HG02763 (cell line): ENCODE data around the gene PKIG.

Experiments used
- ATAC-seq: cut with Tn5 transposase; IDR thresholded peaks from one replicate; pipeline ENCODE4 v1.9.1; 2021; ENCODE audit warnings: mild to moderate bottlenecking, moderate library complexity; ENCODE audit not compliant: unreplicated experiment

Gene PKIG

DNA sequence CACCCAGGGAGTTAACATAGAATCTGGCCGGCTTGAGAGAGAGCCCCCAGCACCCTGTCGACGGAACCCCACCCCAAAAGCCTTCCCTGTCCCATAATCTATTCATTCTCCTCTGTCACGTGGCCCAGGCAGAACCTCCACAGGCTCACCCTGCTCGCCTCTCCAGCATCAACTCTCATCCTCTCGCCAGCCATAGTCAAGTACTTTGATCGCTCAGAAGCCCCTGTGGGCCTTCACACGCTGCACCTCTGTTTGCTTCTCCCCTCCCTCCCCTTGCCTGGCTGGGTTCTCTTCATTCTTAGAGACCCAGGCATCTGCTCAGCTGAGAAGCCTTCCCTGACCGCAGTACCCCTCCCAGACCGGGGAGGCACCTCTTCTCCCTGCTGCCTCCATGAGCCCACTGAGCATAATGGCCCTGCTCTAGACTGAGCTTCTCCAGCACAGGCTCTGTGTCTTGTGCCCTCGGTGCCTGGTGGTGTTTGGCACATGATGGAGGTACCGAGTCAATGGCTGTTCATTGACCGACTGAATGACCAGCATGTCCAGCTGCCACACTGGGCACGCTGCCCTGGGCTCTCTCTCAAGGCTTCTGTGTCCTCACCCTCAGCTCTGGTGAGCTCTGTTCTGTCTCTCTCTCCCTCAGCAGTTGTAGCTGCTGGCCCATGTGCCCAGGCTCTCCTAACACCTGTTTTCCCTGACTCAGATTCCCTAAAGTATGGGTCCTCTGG is 33.7 kb downstream of the PKIG start:
- no peak for ATAC-seq

- no peak for ATAC-seq
These were observed 34.2 kb downstream of the PKIG start for GRCh38 chr20:44616604-44616964.

- ATAC-seq: no peak
These were observed 35.9 kb downstream of the PKIG start for GRCh38 chr20:44618318-44618731.

- no peak for ATAC-seq
These were observed 36.9 kb downstream of the PKIG start for GRCh38 chr20:44619294-44619693.

GRCh38 chr20:44620030-44620429 is 37.7 kb downstream of the PKIG start:
- ATAC-seq: no peak

GRCh38 chr20:44621325-44621724 is 38.9 kb downstream of the PKIG start:
- ATAC-seq: no peak

DNA sequence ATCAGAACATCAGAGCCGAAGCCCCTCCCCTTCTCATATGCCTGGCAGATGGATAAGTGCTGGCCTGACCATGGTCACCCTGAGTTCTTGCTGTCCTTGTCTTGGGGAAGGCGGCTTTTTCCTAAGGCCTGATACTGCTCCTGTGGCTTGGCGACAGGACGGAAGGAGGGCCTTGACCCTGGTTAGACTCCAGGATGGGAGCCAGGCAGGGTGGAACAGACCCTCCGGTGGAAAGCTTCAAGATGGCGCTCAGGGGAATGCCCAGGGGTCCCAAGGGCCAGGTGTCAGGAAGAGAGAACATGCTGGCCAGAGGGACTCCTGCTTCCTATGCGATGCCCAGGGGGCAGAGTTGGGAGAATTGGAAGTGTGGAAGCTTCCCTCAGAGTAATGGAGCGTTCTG is 39.6 kb downstream of the PKIG start:
- ATAC-seq: no peak

- no peak for ATAC-seq
These were observed 40.3 kb downstream of the PKIG start for GRCh38 chr20:44622501-44623270.

DNA sequence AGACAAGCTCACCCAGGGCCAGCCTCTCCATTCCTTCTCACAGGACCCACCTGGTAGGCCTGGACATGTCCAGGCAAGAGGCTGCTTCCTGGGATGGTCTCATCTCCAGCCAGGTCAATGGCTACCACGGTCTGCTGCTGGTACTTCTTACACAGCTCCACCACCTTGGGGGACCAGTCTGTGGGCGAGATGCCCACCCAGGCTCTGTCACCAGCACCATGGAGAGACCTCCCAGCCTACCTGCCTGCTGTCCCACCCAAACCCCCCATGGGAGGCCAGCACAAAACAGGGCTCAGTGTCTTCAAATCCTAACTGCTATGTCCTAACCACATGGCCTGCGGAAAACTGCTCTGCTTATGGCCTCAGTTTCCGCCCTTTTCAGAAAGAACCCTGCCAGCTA is 41.8 kb downstream of the PKIG start:
- ATAC-seq: no peak

DNA sequence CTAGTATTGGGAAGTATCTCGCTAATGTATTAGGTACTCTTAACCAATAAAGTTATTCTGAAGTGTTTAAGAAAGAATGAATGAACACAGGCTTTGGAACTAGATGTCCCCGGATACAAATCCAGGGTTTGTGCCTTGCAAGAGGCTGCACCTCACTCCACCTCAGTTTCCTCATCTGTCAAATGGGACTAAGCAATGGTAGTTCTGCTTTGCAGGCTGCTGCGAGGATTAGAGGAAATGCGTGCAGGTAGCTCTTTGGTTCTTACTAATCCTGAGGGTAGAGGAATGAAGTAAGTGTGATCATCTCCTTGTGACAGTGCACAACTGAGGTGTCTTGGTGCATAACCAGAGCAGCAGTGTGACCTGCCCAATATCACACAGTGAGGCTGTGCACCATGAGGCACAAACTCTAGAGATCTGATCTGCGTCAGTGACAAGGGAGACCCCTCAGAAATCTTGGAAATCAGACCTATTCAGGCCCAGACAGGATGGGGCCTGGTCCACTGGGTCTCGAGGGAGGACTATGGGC is 42.4 kb downstream of the PKIG start:
- ATAC-seq: no peak

DNA sequence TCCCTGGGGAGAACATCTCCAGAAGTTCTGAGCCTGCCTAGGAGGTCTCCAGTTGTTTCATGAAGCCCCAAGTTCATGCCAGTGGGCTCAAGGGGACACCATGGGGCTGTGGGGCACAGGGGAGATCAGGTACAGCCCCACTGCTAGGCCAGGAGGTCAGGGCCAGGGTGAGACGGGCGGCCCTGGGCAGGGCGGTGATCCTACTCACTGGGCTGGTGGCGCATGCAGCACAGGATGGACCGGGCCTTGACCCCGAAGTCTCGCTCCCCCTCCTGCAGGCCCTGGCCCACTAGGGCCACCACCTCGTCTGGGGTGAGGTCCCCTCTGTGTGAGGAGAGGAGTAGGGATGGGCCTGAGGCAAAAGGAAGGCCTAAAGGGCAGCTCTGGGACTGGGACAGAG is 43.0 kb downstream of the PKIG start:
- ATAC-seq: no peak

GRCh38 chr20:44626278-44626677 is 43.9 kb downstream of the PKIG start:
- ATAC-seq: no peak

DNA sequence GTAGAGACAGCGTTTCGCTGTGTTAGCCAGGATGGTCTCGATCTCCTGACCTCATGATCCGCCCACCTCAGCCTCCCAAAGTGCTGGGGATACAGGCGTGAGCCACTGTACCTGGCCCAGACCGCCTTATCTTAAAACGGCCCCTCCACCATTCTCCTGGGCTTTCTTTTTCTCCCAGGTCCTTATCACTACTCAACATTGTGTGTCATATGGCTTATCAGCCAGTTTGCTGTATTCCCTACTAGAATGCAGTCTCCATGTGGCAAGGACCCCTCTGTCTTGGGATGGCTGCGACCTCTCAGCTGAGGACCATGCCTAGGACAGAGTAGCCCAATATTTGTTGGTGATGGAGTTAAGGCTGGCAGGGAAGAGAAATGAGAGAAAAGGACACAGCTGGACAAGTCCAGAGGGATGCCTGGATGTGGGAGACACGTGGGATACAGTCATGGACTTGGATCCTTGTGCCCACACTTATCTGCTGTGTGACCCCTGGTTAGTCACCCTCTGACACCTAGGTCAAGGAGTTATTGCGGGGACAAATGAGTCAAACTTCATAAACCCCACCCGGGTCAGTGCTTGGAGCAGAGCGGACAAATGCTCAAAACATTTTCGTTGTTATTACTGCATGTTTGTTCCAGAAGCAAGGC is 45.1 kb downstream of the PKIG start:
- no peak for ATAC-seq

GRCh38 chr20:44629017-44629385 is 46.6 kb downstream of the PKIG start:
- ATAC-seq: no peak

GRCh38 chr20:44629542-44629941 is 47.2 kb downstream of the PKIG start:
- no peak for ATAC-seq

DNA sequence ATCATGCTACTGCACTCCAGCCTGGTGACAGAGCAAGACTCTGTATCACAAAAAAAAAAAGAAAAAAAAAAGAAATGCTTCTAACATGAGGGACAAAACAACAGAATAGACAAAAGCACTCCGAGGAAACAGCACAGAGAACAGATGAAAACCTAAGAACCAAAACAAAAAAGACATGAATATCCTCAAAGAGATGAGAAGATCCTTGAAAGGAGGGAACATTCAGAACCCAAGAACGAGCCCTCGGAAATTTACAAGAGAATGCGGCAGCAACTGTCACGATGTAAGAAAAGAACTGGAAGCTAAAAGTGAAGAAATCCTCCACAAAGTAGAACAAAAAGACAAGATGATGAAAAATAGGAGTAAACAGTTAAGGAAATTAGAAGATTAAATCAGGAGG is 47.9 kb downstream of the PKIG start:
- ATAC-seq: no peak

DNA sequence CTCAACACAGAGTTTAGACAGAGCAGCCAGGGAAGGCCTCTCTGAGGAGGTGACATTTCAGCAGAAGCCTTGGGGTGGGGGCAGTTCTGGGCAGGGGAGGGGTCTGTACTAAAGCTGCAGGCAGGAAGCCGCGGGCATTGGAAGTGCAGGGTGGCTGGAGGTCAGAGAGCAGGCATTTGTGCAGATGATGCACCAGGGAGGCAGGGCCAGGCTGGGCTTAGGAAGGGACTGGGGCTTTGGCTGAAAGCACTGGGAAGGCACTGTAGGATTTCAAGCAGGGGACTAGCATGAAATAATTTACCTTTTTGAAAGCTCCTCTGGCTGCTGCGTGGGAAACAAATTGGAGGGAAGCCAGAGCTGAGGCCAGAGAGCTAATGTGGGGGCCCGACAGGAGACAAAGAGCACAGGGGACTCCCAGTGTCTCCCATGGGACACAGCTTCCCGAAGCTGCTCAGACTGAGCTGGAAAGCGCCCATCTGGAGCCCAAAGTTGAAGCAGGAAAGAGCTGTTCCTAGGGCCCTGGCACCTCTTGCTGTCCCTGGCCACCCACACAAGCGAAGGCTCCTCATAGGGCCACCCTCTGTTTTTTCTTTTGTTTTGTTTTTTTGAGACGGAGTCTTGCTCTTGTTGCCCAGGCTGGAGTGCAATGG is 49.8 kb downstream of the PKIG start:
- no peak for ATAC-seq

DNA sequence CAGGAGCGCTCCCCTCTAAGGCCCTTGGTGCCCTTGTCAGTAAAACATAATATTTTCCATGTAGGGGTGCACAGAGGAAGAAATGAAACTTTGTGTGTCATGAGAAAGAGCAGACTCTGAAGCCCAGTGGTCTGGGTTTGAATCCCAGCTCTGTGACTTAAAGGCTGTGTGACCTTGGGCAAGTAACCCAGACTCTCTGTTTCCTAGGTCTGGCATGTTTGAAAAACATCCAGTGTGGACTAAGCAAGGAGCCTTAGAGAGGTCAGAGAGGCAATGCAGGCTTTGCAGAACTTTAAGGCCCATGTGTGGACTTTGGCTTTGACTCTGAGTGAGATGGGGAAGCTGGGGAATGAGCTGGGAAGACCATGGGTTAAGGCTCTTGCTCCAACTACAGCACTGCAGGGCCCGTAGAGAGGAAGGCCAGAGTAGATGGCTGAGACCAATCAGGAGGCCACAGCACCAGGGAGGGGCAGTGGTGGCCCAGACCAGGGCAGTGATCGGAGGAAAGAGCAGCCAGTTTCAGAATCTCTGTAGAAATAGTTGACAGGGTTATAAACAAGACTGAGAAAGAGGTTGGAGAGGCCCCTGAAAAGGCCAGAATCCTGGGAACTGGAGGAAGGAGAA is 50.9 kb downstream of the PKIG start:
- ATAC-seq: no peak

GRCh38 chr20:44633872-44634600 is 51.7 kb downstream of the PKIG start:
- no peak for ATAC-seq

DNA sequence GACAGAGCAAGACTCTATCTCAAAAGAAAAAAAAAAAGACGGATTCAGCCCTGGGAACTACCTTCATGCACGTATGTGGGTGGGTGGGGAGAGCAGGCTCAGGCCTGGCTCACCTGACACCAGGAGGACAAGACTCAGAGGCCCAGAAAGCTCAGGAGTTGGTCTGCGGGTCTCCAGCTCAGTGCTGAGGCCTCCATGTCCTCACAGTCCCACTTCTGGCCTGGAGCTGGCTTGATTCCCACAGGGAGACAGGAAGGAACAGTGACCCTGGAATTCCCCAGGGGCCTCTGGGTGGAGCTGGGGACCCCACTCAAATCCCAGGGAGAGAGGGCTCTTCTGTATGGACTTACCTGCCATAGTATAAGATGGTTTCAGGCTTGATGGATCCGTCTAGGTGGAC is 53.5 kb downstream of the PKIG start:
- no peak for ATAC-seq
